PFSK-1 (cell line): ENCODE data around the gene SERPINB1.

Experiments used
- FOXP2 ChIP-seq: optimal IDR thresholded peaks from 2 replicates; pipeline ENCODE3; 2011; ENCODE audit warnings: borderline replicate concordance, control low read depth, inconsistent platforms; ENCODE audit not compliant: insufficient read depth; ENCODE audit errors: extremely low read length, extremely low read depth
- POLR2AphosphoS5 ChIP-seq: IDR thresholded peaks from 2 replicates; pipeline ENCODE4 v1.6.1; 2012; ENCODE audit warnings: low read depth, mild to moderate bottlenecking, control low read depth, low read length, moderate library complexity
- SIN3A ChIP-seq: IDR thresholded peaks from 2 replicates; pipeline ENCODE4 v1.6.1; 2012; ENCODE audit warnings: mild to moderate bottlenecking, low read length, moderate library complexity, borderline replicate concordance; ENCODE audit not compliant: insufficient read depth
- TAF1 ChIP-seq: IDR thresholded peaks from 2 replicates; pipeline ENCODE4 v1.6.1; 2012; ENCODE audit warnings: low read length, control low read depth, borderline replicate concordance; ENCODE audit not compliant: insufficient read depth
- TF ChIP-seq, protein P1 (sequence below), 2 experiments: IDR thresholded peaks; 2 replicates each; pipeline versions ENCODE4 v1.6.1 to v1.8.0; 2011 to 2012; ENCODE audit warnings: low read depth in 2 of 2, low read length in 2 of 2, control low read depth in 1 of 2, inconsistent platforms in 1 of 2, mild to moderate bottlenecking in 1 of 2, moderate library complexity in 1 of 2; ENCODE audit not compliant: insufficient read depth in 1 of 2

SERPINB1 gene

DNA sequence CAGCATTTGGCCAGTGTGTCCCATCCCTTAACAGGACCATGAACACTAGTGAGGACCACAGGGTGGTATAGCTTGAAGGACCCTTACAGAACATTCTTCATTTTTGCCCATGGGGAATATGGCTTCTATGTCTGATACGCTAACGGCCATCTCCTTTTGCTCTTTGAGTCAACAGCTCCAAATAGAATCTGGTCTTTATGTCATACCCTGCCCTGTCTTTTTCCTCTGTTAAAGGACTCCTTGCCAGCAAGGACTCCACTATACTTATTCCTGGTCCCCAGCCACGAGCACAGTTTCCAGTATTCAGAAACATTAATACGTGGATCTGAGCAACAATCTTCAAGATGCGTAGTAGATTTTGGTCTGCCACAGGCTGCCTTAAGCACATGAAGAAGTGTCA, 22.5 kb downstream of the SERPINB1 start:
- TF ChIP-seq SIN3A (no peak), FOXP2 (no peak), TAF1 (no peak), POLR2AphosphoS5 (no peak)
- TF ChIP-seq, protein P1, sequence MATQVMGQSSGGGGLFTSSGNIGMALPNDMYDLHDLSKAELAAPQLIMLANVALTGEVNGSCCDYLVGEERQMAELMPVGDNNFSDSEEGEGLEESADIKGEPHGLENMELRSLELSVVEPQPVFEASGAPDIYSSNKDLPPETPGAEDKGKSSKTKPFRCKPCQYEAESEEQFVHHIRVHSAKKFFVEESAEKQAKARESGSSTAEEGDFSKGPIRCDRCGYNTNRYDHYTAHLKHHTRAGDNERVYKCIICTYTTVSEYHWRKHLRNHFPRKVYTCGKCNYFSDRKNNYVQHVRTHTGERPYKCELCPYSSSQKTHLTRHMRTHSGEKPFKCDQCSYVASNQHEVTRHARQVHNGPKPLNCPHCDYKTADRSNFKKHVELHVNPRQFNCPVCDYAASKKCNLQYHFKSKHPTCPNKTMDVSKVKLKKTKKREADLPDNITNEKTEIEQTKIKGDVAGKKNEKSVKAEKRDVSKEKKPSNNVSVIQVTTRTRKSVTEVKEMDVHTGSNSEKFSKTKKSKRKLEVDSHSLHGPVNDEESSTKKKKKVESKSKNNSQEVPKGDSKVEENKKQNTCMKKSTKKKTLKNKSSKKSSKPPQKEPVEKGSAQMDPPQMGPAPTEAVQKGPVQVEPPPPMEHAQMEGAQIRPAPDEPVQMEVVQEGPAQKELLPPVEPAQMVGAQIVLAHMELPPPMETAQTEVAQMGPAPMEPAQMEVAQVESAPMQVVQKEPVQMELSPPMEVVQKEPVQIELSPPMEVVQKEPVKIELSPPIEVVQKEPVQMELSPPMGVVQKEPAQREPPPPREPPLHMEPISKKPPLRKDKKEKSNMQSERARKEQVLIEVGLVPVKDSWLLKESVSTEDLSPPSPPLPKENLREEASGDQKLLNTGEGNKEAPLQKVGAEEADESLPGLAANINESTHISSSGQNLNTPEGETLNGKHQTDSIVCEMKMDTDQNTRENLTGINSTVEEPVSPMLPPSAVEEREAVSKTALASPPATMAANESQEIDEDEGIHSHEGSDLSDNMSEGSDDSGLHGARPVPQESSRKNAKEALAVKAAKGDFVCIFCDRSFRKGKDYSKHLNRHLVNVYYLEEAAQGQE (IDR thresholded peaks at IDR 0.05; ENCODE audit: insufficient read depth in 1 of 2, low read depth in 2 of 2, low read length in 2 of 2), result no peak

DNA sequence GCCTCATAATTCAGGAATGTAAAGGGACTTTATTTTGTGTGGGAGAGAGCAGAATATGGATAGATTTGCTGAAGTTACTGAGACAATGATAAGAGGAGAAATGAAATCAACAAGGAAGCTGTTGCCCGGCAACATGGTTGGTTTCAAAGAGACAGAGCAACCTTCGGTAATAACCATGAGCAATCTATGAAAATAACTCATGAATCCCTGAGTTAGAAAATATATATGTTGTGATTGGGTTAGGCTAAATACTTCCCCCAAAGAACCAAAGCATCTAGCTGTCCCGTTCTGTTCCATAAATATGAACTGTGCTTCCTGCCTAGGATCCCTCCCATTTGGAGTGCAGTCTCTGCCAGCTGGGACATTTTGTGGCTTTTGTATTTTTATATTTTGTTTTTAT, 23.1 kb downstream of the SERPINB1 start:
- TF ChIP-seq, protein P1 (IDR thresholded peaks at IDR 0.05; ENCODE audit: insufficient read depth in 1 of 2, low read depth in 2 of 2, low read length in 2 of 2), result no peak
- no peak for TF ChIP-seq TAF1
- TF ChIP-seq POLR2AphosphoS5, result no peak
- TF ChIP-seq FOXP2, result no peak
- TF ChIP-seq SIN3A, result no peak

DNA sequence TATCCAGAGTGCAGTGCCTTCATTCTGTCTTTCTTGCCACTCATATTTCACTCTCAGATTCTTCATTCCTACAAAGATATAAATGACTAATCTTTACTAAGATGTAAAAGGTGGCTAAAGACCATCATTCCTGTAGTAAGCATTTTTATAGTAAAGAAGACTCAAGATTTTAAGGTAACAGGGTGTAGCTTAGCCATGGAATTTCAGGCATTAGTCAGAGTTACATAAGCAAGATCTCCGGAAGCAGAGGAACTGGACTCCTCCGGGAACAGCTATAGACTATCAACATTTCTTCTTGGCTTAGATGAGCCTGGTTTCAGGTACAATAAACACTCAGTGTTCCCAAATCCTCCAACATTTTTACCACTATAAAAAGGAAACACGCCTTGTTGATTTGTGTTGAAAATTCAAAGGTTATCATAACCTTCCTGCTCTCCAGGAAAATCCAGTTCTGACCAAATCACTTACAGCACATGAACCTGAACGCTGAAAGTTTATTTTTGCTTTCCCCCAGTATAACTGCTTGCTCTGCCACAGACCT, 23.7 kb downstream of the SERPINB1 start:
- no peak for TF ChIP-seq TAF1

DNA sequence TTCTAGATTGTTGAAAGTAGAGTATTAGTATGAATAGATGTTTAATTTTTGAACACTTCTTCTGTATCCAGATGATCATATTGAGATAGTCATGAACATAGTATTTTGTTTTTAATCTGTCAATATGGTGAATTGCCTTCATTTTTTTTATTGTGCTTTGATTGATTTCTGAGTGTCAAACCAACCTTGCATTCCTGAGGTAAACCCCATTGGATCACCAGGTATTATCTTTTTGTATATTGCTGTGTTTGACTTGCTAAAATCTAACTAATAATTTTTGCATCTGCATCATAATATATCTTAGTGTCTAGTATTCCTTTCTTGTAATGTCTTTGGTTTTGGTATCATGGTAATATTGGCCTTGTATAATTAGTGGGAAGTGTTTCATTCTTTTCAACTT, 25.5 kb downstream of the SERPINB1 start:
- no peak for TF ChIP-seq POLR2AphosphoS5
- no peak for TF ChIP-seq FOXP2
- no peak for TF ChIP-seq SIN3A
- TF ChIP-seq TAF1, result no peak
- TF ChIP-seq, protein P1 (IDR thresholded peaks at IDR 0.05; ENCODE audit: insufficient read depth in 1 of 2, low read depth in 2 of 2, low read length in 2 of 2), result no peak

DNA sequence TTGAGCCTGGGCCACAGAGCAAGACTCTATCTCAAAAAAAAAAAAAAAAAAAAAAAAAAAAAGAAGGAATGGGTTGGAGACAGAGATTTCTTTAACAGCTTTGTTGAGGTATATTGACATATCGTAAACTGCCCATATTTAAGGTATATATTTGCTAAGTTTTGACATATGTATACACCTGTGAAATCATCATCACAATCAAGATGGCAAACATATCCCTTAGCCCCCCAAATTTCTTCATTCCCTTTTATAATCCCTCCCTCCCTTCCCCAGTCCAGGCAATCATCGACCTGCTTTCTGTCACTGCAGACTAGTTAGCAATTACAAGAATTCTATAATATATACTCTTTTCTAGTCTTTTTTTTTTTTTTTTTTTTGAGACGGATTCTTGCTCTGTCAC, 29.0 kb downstream of the SERPINB1 start:
- TF ChIP-seq SIN3A (no peak), FOXP2 (no peak), POLR2AphosphoS5 (no peak), TAF1 (no peak)
- TF ChIP-seq, protein P1 (IDR thresholded peaks at IDR 0.05; ENCODE audit: insufficient read depth in 1 of 2, low read depth in 2 of 2, low read length in 2 of 2), result no peak
